GM12891 (cell line): ENCODE measurements around the gene RFLNA.

Experiments
- DNase-seq: peaks from one replicate; pipeline ENCODE4 v3.0.0; 2011; ENCODE audit warnings: low spot score; ENCODE audit not compliant: insufficient read length
- FAIRE-seq: peaks from 2 replicates; lab custom pipeline; 2011; peaks lifted over from hg19 to GRCh38; lab: Jason Lieb, UNC
- PAX5 ChIP-seq: IDR thresholded peaks from 2 replicates; pipeline ENCODE4 v1.6.1; 2011; ENCODE audit warnings: low read length, moderate library complexity, mild to moderate bottlenecking; ENCODE audit not compliant: insufficient read depth, severe bottlenecking
- POLR2A ChIP-seq: IDR thresholded peaks from 2 replicates; pipeline ENCODE4 v1.6.1; 2011; ENCODE audit warnings: low read depth, low read length, control low read depth
- POLR2AphosphoS5 ChIP-seq: IDR thresholded peaks from 2 replicates; pipeline ENCODE4 v1.6.1; 2011; ENCODE audit warnings: low read depth, low read length, control low read depth
- POU2F2 ChIP-seq: IDR thresholded peaks from 2 replicates; pipeline ENCODE4 v1.6.1; 2011; ENCODE audit warnings: low read depth, mild to moderate bottlenecking, control low read depth, low read length, moderate library complexity
- SPI1 ChIP-seq: IDR thresholded peaks from 2 replicates; pipeline ENCODE4 v1.6.1; 2011; ENCODE audit warnings: low read depth, low read length, control low read depth
- TAF1 ChIP-seq: IDR thresholded peaks from 2 replicates; pipeline ENCODE4 v1.6.1; 2011; ENCODE audit warnings: low read depth, low read length, control low read depth

Gene RFLNA

GRCh38 chr12:124334976-124335375 lies 40.1 kb downstream of the RFLNA start:
- DNase-seq (no peak), FAIRE-seq (no peak)
- TF ChIP-seq TAF1 (no peak), POU2F2 (no peak), POLR2AphosphoS5 (no peak), PAX5 (no peak), SPI1 (no peak), POLR2A (no peak)

GRCh38 chr12:124335426-124336183 lies 40.7 kb downstream of the RFLNA start:
- FAIRE-seq = no peak
- TF ChIP-seq POLR2AphosphoS5 = no peak
- DNase-seq = no peak

GRCh38 chr12:124336184-124336437 lies 41.2 kb downstream of the RFLNA start:
- FAIRE-seq = no peak
- TF ChIP-seq TAF1 = no peak
- no peak for TF ChIP-seq POU2F2
- no peak for TF ChIP-seq POLR2A
- TF ChIP-seq PAX5 = no peak
- TF ChIP-seq SPI1 = no peak
- no peak for TF ChIP-seq POLR2AphosphoS5
- no peak for DNase-seq

- DNase-seq (no peak), FAIRE-seq (no peak)
- TF ChIP-seq SPI1 (no peak), POLR2AphosphoS5 (no peak), PAX5 (no peak), POU2F2 (no peak), POLR2A (no peak), TAF1 (no peak)
Measured at GRCh38 chr12:124336742-124337520, 42.0 kb downstream of the RFLNA start.

- no peak for FAIRE-seq
- TF ChIP-seq PAX5 (no peak), POLR2AphosphoS5 (no peak), POU2F2 (no peak), POLR2A (no peak), SPI1 (no peak), TAF1 (no peak)
- DNase-seq = no peak
Measured at GRCh38 chr12:124337622-124338021, 42.7 kb downstream of the RFLNA start.

GRCh38 chr12:124338448-124338847 lies 43.6 kb downstream of the RFLNA start:
- DNase-seq = no peak
- no peak for FAIRE-seq
- TF ChIP-seq POLR2A = no peak
- TF ChIP-seq SPI1 = no peak
- TF ChIP-seq TAF1 = no peak
- TF ChIP-seq PAX5 = no peak
- no peak for TF ChIP-seq POU2F2
- TF ChIP-seq POLR2AphosphoS5 = no peak

GRCh38 chr12:124338876-124339603 lies 44.1 kb downstream of the RFLNA start:
- no peak for TF ChIP-seq POLR2AphosphoS5
- no peak for TF ChIP-seq SPI1
- no peak for TF ChIP-seq POLR2A
- TF ChIP-seq PAX5 = no peak
- no peak for TF ChIP-seq POU2F2
- TF ChIP-seq TAF1 = no peak
- DNase-seq = no peak
- FAIRE-seq = no peak

- no peak for FAIRE-seq
- TF ChIP-seq POLR2A = no peak
- TF ChIP-seq TAF1 = no peak
Measured at GRCh38 chr12:124340080-124340900, 45.4 kb downstream of the RFLNA start.

GRCh38 chr12:124341645-124342069 lies 46.8 kb downstream of the RFLNA start:
- DNase-seq (no peak), FAIRE-seq (no peak)
- TF ChIP-seq TAF1 (no peak), PAX5 (no peak), POU2F2 (no peak), POLR2AphosphoS5 (no peak), SPI1 (no peak)

More at GRCh38 chr12:124340080-124340900, 45.4 kb downstream of the RFLNA start:
- DNase-seq = no peak
